HEK293 (cell line): ENCODE measurements around the gene ASXL2.
"Not testable (repeated sequence)": the region's sequence is repeated elsewhere in the genome, so short reads cannot be mapped to it uniquely, and the experiment has no call there.

Experiments used
- CTCF ChIA-PET: fragments of 350-600 bp; formaldehyde crosslinking; extraction: SDS; loops from one replicate; lab custom pipeline; 2021; ENCODE audit warnings: antibody characterized with exemption; lab: Yijun Ruan, JAX
- POLR2A ChIA-PET: fragments of 300-600 bp; formaldehyde crosslinking; extraction: SDS; loops from one replicate; lab custom pipeline; 2020; ENCODE audit warnings: antibody characterized with exemption, inconsistent platforms; lab: Yijun Ruan, JAX
- H3K27ac ChIP-seq: fragments of 200-500 bp; sonication (Bioruptor generic); 2 replicates; pipeline ENCODE4 v1.5.1; 2014; ENCODE audit warnings: low read depth, low read length, control low read depth, inconsistent platforms; ENCODE audit errors: extremely low read depth
- H3K36me3 ChIP-seq, 2 experiments: fragments of 200-500 bp in 1 of 2; sonication (Bioruptor generic) in 1 of 2; 1 replicate in 1 of 2; 2 replicates in 1 of 2; pipeline ENCODE4 v1.5.1; 2014 to 2017; ENCODE audit warnings: inconsistent platforms in 2 of 2, low read length in 2 of 2; ENCODE audit not compliant: control insufficient read depth in 2 of 2, insufficient read depth in 1 of 2
- H3K4me1 ChIP-seq: fragments of 200-500 bp; sonication (Bioruptor generic); 2 replicates; pipeline ENCODE4 v1.5.1; 2014; ENCODE audit warnings: mild to moderate bottlenecking, low read length, inconsistent platforms; ENCODE audit not compliant: control insufficient read depth, insufficient read depth
- H3K4me3 ChIP-seq: 2 replicates; pipeline ENCODE4 v1.5.1; 2011; ENCODE audit warnings: low read depth, mild to moderate bottlenecking, control low read depth, low read length, moderate library complexity
- H3K9me3 ChIP-seq: fragments of 200-500 bp; sonication (Bioruptor generic); 2 replicates; pipeline ENCODE4 v1.5.1; 2014; ENCODE audit warnings: low read depth, low read length, inconsistent platforms; ENCODE audit not compliant: control insufficient read depth, insufficient read depth
- GFI1B ChIP-seq: fragments of 450-650 bp; formaldehyde crosslinking; IDR thresholded peaks from 2 replicates; pipeline ENCODE4 v1.5.1; 2016; ENCODE audit warnings: missing biosample characterization, missing genetic modification characterization
- GLI2 ChIP-seq: fragments of 450-650 bp; formaldehyde crosslinking; IDR thresholded peaks from 2 replicates; pipeline ENCODE4; 2017; ENCODE audit warnings: missing biosample characterization, missing genetic modification characterization, low read depth, borderline replicate concordance
- GLIS2 ChIP-seq: fragments of 450-650 bp; formaldehyde crosslinking; IDR thresholded peaks from 2 replicates; pipeline ENCODE4 v1.5.1; 2016; ENCODE audit warnings: missing biosample characterization, missing genetic modification characterization
- KLF16 ChIP-seq: fragments of 450-650 bp; formaldehyde crosslinking; IDR thresholded peaks from 2 replicates; pipeline ENCODE4 v1.5.1; 2017; ENCODE audit warnings: missing biosample characterization, missing genetic modification characterization
- REPIN1 ChIP-seq: fragments of 450-650 bp; formaldehyde crosslinking; IDR thresholded peaks from 2 replicates; pipeline ENCODE4 v1.5.1; 2017; ENCODE audit warnings: missing biosample characterization, missing genetic modification characterization, low read depth
- SETDB1 ChIP-seq: IDR thresholded peaks from one replicate; pipeline ENCODE4 v1.6.1; 2017; ENCODE audit warnings: mild to moderate bottlenecking, low read length, moderate library complexity, mixed read lengths; ENCODE audit not compliant: insufficient read length
- ZFP41 ChIP-seq: fragments of 450-650 bp; formaldehyde crosslinking; IDR thresholded peaks from 2 replicates; pipeline ENCODE4 v1.5.1; 2016; ENCODE audit warnings: missing biosample characterization, missing genetic modification characterization, borderline replicate concordance
- ZNF146 ChIP-seq: fragments of 450-650 bp; formaldehyde crosslinking; IDR thresholded peaks from 2 replicates; pipeline ENCODE4 v1.5.1; 2016; ENCODE audit warnings: missing biosample characterization, missing genetic modification characterization
- ZNF18 ChIP-seq: fragments of 450-650 bp; formaldehyde crosslinking; IDR thresholded peaks from 2 replicates; pipeline ENCODE4 v1.5.1; 2016; ENCODE audit warnings: missing biosample characterization, missing genetic modification characterization
- ZNF324 ChIP-seq: fragments of 450-650 bp; formaldehyde crosslinking; IDR thresholded peaks from 2 replicates; pipeline ENCODE4 v1.5.1; 2016; ENCODE audit warnings: missing biosample characterization, missing genetic modification characterization
- ZNF37A ChIP-seq: fragments of 450-650 bp; IDR thresholded peaks from 2 replicates; pipeline ENCODE4 v1.5.1; 2018; ENCODE audit warnings: missing biosample characterization, missing genetic modification characterization
- ZNF391 ChIP-seq: fragments of 450-650 bp; formaldehyde crosslinking; IDR thresholded peaks from 2 replicates; pipeline ENCODE4 v1.5.1; 2016; ENCODE audit warnings: low read depth, missing biosample characterization, missing genetic modification characterization, borderline replicate concordance
- ZNF398 ChIP-seq: fragments of 450-650 bp; formaldehyde crosslinking; IDR thresholded peaks from 2 replicates; pipeline ENCODE4 v1.5.1; 2017; ENCODE audit warnings: missing biosample characterization, missing genetic modification characterization
- ZNF549 ChIP-seq: fragments of 450-650 bp; IDR thresholded peaks from 2 replicates; pipeline ENCODE4 v1.5.1; 2018; ENCODE audit warnings: missing biosample characterization, missing genetic modification characterization, mild to moderate bottlenecking, inconsistent platforms, moderate library complexity
- ZSCAN23 ChIP-seq: fragments of 450-650 bp; formaldehyde crosslinking; IDR thresholded peaks from 2 replicates; pipeline ENCODE4 v1.5.1; 2016; ENCODE audit warnings: missing biosample characterization, missing genetic modification characterization
- TF ChIP-seq, protein P1 (sequence below): fragments of 450-650 bp; formaldehyde crosslinking; IDR thresholded peaks from 2 replicates; pipeline ENCODE4 v1.5.1; 2016; ENCODE audit warnings: missing biosample characterization, missing genetic modification characterization
- TF ChIP-seq, protein P2 (sequence below): fragments of 450-650 bp; formaldehyde crosslinking; IDR thresholded peaks from 2 replicates; pipeline ENCODE4 v1.5.1; 2016; ENCODE audit warnings: missing biosample characterization, missing genetic modification characterization

ASXL2 gene

DNA sequence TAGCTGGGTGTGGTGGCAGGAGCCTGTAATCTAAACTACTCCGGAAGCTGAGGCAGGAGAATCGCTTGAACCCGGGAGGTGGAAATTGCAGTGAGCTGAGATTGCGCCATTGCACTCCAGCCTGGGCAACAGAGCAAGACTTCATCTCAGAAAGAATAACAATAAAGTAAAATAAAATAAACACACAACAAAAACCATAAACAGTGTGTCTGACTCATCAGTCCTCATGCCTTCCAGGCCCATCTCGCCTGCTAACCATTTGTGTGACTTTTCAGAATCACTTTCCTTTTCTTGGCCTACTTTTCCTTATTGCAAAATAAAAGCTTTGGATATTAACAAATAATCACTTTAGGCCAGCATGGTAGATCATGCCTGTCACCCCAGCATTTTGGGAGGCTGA is 42.0 kb upstream of the ASXL2 start:
- ChIA-PET CTCF (interaction anchor here (0.6 to 0.7 kb wide), 2 partner anchors 8 to 65 kb away, joined by 4 read pairs; no protein-coding TSS in a partner anchor), POLR2A (no interaction called here)
- H3K9me3 ChIP-seq: no peaks in the 10 kb centered on the region
- no peak overlapping the region for H3K27ac ChIP-seq
- no peak overlapping the region for H3K4me3 ChIP-seq
- no peak for TF ChIP-seq ZNF18 (tag by site-specific recombination)
- TF ChIP-seq, protein P1, sequence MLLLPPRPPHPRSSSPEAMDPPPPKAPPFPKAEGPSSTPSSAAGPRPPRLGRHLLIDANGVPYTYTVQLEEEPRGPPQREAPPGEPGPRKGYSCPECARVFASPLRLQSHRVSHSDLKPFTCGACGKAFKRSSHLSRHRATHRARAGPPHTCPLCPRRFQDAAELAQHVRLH (tag by site-specific recombination): no peak
- no peak for TF ChIP-seq ZNF549 (tag by site-specific recombination)
- TF ChIP-seq ZNF37A (tag by site-specific recombination): no peak
- no peak for TF ChIP-seq SETDB1
- TF ChIP-seq ZFP41 (tag by site-specific recombination): no peak
- TF ChIP-seq ZNF391: no peak
- no peak for TF ChIP-seq GLIS2
- TF ChIP-seq ZSCAN23: no peak
- H3K36me3 ChIP-seq: no peaks in the 10 kb centered on the region
- H3K4me1 ChIP-seq: no peaks in the 10 kb centered on the region

DNA sequence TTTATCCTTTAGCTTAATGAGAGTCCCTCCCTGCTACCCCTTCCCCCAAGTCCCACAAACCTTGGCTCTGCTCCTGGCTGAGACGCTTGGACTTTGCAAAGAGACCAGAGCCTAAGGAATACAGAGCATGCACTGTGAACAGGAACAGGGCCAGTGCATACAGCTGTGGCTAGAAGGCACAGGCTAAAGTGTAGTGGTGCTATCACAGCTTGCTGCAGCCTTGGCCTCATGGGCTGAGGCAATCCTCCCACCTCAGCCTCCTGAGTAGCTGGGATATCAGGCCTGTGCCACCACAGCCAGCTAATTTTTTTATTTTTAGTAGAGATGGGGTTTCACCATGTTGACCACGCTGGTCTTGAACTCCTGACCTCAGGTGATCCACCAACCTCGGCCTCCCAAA is 39.5 kb upstream of the ASXL2 start:
- POLR2A ChIA-PET: interaction anchor here (0.8 kb wide), 1 partner anchor 44 kb away, joined by 3 read pairs; no protein-coding TSS in a partner anchor

DNA sequence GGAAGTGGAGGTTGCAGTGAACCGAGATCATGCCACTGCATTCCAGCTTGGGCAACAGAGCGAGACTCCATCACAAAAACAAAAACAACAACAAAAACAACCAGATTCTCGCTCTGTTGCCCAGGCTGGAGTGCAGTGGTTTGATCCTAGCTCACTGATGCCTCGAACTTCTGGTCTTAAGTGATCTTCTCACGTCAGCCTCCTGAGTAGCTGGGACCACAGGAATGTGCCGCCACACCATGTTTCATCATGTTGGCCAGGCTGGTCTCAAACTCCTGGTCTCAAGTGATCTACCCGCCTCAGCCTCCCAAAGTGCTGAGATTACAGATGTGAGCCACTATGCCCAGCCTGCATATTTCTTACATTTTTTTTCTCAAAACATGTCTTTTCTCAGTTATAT is 39.1 kb upstream of the ASXL2 start:
- H3K4me1 ChIP-seq, H3K9me3 ChIP-seq, H3K36me3 ChIP-seq, H3K27ac ChIP-seq, H3K4me3 ChIP-seq: not testable (repeated sequence)
- POLR2A ChIA-PET: interaction anchor here (0.8 kb wide), 1 partner anchor 44 kb away, joined by 3 read pairs; no protein-coding TSS in a partner anchor
- CTCF ChIA-PET: interaction anchor here (0.6 kb wide), 1 partner anchor 61 kb away, joined by 3 read pairs; no protein-coding TSS in a partner anchor

More for the DNA sequence above, 39.5 kb upstream of the ASXL2 start:
- CTCF ChIA-PET: interaction anchor here (0.7 to 1.0 kb wide), 2 partner anchors 311 to 449 kb away, joined by 3 to 6 read pairs; no protein-coding TSS in a partner anchor
- H3K9me3 ChIP-seq: no peaks in the 10 kb centered on the region
- H3K36me3 ChIP-seq: no peaks in the 10 kb centered on the region
- H3K27ac ChIP-seq: no peak overlapping the region
- TF ChIP-seq ZNF324 (tag by site-specific recombination) (no peak), GFI1B (tag by site-specific recombination) (no peak), GLI2 (no peak), KLF16 (tag by site-specific recombination) (no peak), REPIN1 (tag by site-specific recombination) (no peak), ZNF398 (tag by site-specific recombination) (no peak), ZNF146 (tag by site-specific recombination) (no peak)
- TF ChIP-seq, protein P2, sequence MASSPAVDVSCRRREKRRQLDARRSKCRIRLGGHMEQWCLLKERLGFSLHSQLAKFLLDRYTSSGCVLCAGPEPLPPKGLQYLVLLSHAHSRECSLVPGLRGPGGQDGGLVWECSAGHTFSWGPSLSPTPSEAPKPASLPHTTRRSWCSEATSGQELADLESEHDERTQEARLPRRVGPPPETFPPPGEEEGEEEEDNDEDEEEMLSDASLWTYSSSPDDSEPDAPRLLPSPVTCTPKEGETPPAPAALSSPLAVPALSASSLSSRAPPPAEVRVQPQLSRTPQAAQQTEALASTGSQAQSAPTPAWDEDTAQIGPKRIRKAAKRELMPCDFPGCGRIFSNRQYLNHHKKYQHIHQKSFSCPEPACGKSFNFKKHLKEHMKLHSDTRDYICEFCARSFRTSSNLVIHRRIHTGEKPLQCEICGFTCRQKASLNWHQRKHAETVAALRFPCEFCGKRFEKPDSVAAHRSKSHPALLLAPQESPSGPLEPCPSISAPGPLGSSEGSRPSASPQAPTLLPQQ: no peak
- TF ChIP-seq, all 188 proteins: peak for 0
- Histone ChIP-seq H3K4me3 (no peak overlapping the region), H3K4me1 (no peaks in the 10 kb centered on the region)
